Smooth muscle cell (in vitro differentiated cells): Measurements from ENCODE around the gene FOXJ2. TPM values are rescaled to one million over a fixed set of nuclear protein-coding genes. Genes with fewer than 3 reads are reported as not detected.

ENCODE experiments used
- DNase-seq: peaks from one replicate; lab custom pipeline; 2025; ENCODE audit not compliant: unreplicated experiment; lab: John Stamatoyannopoulos, UW
- H2AFZ ChIP-seq: fragments of 200-600 bp; sonication (generic); 2 replicates; pipeline ENCODE4 v1.6.0; 2016; ENCODE audit warnings: antibody characterized with exemption, low read depth, mild to moderate bottlenecking
- H3F3A ChIP-seq: fragments of 200-600 bp; sonication (generic); 2 replicates; pipeline ENCODE4 v1.6.0; 2017; ENCODE audit warnings: antibody characterized with exemption, low read depth
- H3K27ac ChIP-seq: fragments of 200-600 bp; sonication (generic); 2 replicates; pipeline ENCODE4 v1.5.1; 2016; ENCODE audit warnings: low read depth, mild to moderate bottlenecking
- H3K27me3 ChIP-seq: fragments of 200-600 bp; sonication (generic); 2 replicates; pipeline ENCODE4 v1.6.1; 2016; ENCODE audit warnings: low read depth, mild to moderate bottlenecking
- H3K36me3 ChIP-seq: fragments of 200-600 bp; sonication (generic); 2 replicates; pipeline ENCODE4 v1.5.1; 2016; ENCODE audit warnings: low read depth
- H3K4me1 ChIP-seq: fragments of 200-600 bp; sonication (generic); 2 replicates; pipeline ENCODE4 v1.5.1; 2016; ENCODE audit warnings: low read depth
- H3K4me2 ChIP-seq: fragments of 200-600 bp; sonication (generic); 2 replicates; pipeline ENCODE4 v1.6.0; 2016; ENCODE audit warnings: mild to moderate bottlenecking
- H3K4me3 ChIP-seq: fragments of 200-600 bp; sonication (generic); 2 replicates; pipeline ENCODE4 v1.5.1; 2016; ENCODE audit warnings: mild to moderate bottlenecking
- H3K79me2 ChIP-seq: fragments of 200-600 bp; sonication (generic); 2 replicates; pipeline ENCODE4 v1.6.0; 2016; ENCODE audit warnings: low read depth, mild to moderate bottlenecking
- H3K9ac ChIP-seq: fragments of 200-600 bp; sonication (generic); 2 replicates; pipeline ENCODE4 v1.6.0; 2016; ENCODE audit warnings: low read depth
- H3K9me3 ChIP-seq: fragments of 200-600 bp; sonication (generic); replicated peaks from 2 replicates; pipeline ENCODE4 v1.5.1; 2016; ENCODE audit warnings: low read depth
- H4K20me1 ChIP-seq: fragments of 200-600 bp; sonication (generic); 2 replicates; pipeline ENCODE4 v1.6.0; 2016; ENCODE audit warnings: low read depth
- WGBS: methylation state at CpG from one replicate; pipeline ENCODE4 v1.1.7; 2016; ENCODE audit warnings: low lambda C conversion rate; 5-methylcytosine and 5-hydroxymethylcytosine counted together
- polyA plus RNA-seq: library from polyadenylated mRNA; unstranded; fragments of >200 nt; fragmentation: Nextera tagmentation; extraction: Ambion mirVana; gene quantifications from 2 replicates; pipeline ENCODE4 v1.2.1, GENCODE V29; 2016
- total RNA-seq: library from RNA; depleted of rRNA; stranded (reverse); fragments of >200 nt; gene quantifications from 2 replicates; pipeline ENCODE4 v1.2.3, GENCODE V29; 2014
- TF ChIP-seq, protein P1 (sequence below): fragments of 200-600 bp; sonication (generic); IDR thresholded peaks from 2 replicates; pipeline ENCODE4 v1.5.1; 2017; ENCODE audit warnings: borderline replicate concordance, mild to moderate bottlenecking, antibody characterized with exemption; ENCODE audit not compliant: insufficient read depth, poor library complexity, severe bottlenecking

The FOXJ2 gene
- total and polyA plus RNA-seq, 2 experiments from 2014 or later = 16.3 to 19.0 TPM

DNA sequence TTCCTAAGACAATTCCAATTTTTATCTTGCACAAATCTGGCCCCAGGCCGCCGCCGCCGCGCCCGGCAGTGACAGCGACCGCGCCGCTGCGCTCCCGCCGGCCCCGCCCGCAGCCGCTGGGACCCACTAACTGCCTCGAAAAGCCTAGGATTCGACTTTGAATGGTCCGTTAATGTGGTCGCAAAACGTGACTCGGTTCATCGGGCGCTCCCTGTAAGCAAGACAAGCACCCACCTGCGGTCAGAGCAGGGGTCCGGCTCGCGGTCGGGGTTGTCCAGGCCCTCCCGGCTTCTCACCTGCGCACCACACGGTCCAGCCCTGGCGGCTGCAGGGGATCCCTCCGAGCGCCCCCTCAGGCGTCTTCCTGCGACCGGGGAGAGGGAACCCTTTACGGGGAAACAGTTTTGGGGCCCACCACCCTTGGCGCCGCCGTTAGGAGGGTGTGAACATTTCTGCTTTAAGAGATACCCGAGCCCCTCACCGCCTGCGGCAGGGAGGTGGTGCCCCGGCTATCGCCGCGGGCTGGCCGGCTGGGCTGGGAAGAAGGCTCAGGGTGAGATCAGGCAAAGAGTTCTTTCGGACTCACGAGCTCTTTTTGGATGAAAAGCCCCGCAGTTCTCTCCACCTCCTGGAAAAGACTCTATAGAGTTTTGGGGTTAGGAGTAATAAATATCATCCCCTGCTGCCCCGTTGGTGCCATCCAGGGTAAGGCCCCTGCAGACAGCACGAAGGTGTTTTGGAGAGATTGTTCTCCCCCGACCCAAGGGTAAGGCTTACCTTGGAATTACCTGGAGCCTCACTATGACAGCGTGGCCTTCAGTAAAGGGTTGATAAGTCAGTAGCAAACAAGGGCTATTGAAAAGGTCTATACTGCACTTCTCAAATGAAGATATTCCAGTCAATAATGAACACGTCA, 13.6 kb upstream of the FOXJ2 start:
- WGBS = 2% methylated on average over 58 of the region's 58 CpGs
- H4K20me1 ChIP-seq = no peaks in the 10 kb centered on the region
- peaks cover 44% of the 10 kb centered on the region for H3K27me3 ChIP-seq
- peaks cover 4% of the 10 kb centered on the region for H3K4me1 ChIP-seq
- H3F3A ChIP-seq = no peaks in the 10 kb centered on the region
- H3K4me3 ChIP-seq = peak overlapping the region; percentile 58
- peak overlapping the region; percentile 93 for H3K4me2 ChIP-seq
- no peak for DNase-seq
- no peak overlapping the region for H3K9ac ChIP-seq
- H3K36me3 ChIP-seq = no peaks in the 10 kb centered on the region
- H3K79me2 ChIP-seq = no peaks in the 10 kb centered on the region
- TF ChIP-seq, protein P1, sequence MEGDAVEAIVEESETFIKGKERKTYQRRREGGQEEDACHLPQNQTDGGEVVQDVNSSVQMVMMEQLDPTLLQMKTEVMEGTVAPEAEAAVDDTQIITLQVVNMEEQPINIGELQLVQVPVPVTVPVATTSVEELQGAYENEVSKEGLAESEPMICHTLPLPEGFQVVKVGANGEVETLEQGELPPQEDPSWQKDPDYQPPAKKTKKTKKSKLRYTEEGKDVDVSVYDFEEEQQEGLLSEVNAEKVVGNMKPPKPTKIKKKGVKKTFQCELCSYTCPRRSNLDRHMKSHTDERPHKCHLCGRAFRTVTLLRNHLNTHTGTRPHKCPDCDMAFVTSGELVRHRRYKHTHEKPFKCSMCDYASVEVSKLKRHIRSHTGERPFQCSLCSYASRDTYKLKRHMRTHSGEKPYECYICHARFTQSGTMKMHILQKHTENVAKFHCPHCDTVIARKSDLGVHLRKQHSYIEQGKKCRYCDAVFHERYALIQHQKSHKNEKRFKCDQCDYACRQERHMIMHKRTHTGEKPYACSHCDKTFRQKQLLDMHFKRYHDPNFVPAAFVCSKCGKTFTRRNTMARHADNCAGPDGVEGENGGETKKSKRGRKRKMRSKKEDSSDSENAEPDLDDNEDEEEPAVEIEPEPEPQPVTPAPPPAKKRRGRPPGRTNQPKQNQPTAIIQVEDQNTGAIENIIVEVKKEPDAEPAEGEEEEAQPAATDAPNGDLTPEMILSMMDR = no peak
- peak overlapping the region; percentile 75 for H2AFZ ChIP-seq
- H3K9me3 ChIP-seq = no peaks in the 10 kb centered on the region
- H3K27ac ChIP-seq = no peak overlapping the region

DNA sequence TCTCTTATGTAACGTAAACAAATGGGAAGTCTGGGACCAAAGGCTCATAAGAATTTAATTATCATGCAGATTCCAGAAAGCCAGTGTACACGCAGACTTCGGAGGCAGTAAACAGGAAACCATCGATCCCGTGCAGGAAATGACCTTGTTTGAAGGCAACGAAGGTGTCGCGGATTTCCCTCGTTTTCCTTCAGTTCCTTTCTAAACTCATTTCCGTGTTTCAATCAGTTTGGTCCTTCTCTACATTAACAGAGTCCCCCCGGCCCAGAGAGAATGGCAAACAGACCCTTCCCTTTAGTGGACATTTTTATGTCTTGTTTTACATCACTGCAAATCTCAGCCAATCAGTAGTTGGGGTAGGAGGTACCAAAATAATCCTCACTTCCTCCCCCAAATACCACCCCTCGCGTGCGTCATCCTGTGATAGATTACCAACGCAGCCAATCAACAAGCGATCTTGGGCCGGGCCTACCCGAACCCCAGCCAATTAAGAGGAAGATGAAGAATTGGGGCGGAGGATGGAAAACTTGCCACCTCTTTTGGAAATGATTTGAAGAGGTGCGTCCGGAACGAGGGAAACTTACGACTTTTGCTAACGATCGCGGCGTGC, 6.1 kb upstream of the FOXJ2 start:
- DNase-seq = peak; percentile 74
- no peaks in the 10 kb centered on the region for H3K79me2 ChIP-seq
- no peaks in the 10 kb centered on the region for H4K20me1 ChIP-seq
- H3K36me3 ChIP-seq = no peaks in the 10 kb centered on the region
- peak overlapping the region; percentile 97 for H3K9ac ChIP-seq
- H3K27me3 ChIP-seq = no peaks in the 10 kb centered on the region
- under 1% methylated on average over 27 of the region's 27 CpGs for WGBS
- TF ChIP-seq, protein P1 = no peak
- H3K4me1 ChIP-seq = peaks cover 4% of the 10 kb centered on the region
- no peaks in the 10 kb centered on the region for H3K9me3 ChIP-seq
- peak overlapping the region; percentile 88 for H2AFZ ChIP-seq
- H3K27ac ChIP-seq = peak overlapping the region; percentile 99
- H3K4me3 ChIP-seq = peak overlapping the region; percentile 62
- H3K4me2 ChIP-seq = peak overlapping the region; percentile 90
- H3F3A ChIP-seq = peaks cover 3% of the 10 kb centered on the region

DNA sequence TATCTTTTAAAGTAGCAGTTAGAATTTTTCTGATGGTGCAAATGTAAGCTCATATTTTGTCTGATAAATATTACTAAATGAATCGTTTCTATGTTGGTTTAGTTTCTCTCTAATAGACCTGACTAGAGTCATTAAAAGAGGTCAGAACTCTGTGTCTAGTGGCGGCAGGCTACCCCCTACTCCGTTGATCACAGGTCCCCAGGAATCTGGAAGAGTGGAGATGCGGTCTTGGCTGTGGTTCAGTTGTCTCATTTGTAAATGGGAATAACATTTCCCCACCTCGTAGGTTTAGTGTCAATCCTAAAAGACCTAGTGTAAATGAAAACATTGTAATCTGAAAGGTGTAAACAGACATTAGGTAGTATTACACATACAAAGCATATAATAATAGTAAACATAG, 4.7 kb upstream of the FOXJ2 start:
- H4K20me1 ChIP-seq = no peaks in the 10 kb centered on the region
- H3K79me2 ChIP-seq = no peaks in the 10 kb centered on the region
- H3K9ac ChIP-seq = no peak overlapping the region
- H3K36me3 ChIP-seq = no peaks in the 10 kb centered on the region
- TF ChIP-seq, protein P1 = no peak
- peak overlapping the region; percentile 70 for H2AFZ ChIP-seq
- WGBS = 70% methylated on average over 5 of the region's 5 CpGs
- peaks cover 9% of the 10 kb centered on the region for H3K4me1 ChIP-seq
- H3K9me3 ChIP-seq = no peaks in the 10 kb centered on the region
- H3K4me3 ChIP-seq = peak overlapping the region; percentile 62
- DNase-seq = no peak
- no peaks in the 10 kb centered on the region for H3K27me3 ChIP-seq
- H3K4me2 ChIP-seq = peak overlapping the region; percentile 90
- peaks cover 7% of the 10 kb centered on the region for H3F3A ChIP-seq
- H3K27ac ChIP-seq = peak overlapping the region; percentile 99
